ENCODE measurements around the gene GLOD4. TPM values are rescaled to one million over a fixed set of nuclear protein-coding genes. Genes with fewer than 3 reads are reported as not detected.

GLOD4 gene
- total RNA-seq, 2 experiments from 2014 or later: 57.6 to 71.6 TPM

DNA sequence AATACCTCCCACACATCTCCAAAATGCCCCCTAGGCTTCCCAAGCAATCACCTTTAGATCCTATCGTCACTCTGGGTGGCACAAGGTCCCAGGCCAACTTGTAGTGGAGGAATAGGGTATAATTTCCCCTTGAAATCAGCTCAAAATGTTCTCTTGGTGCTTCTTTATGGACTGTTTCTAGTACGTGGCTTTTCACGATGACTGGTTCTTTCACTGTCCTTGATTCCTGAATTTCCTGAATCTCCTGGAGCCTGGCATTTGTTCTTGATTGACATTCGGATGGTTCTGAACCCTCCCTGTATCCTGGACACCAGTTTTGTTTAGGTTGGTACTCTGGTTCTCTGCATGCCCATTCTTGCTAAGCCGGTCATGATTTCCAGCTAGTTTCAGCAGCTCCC lies 60.5 kb downstream of the GLOD4 start:
- ChIA-PET POLR2A (no interaction called here), CTCF (no interaction called here)
- Mint-ChIP-seq H3K4me3 (no peak overlapping the region), H3K27ac (no peak overlapping the region), H3K36me3 (ENCODE audit: low read depth) (no peaks in the 10 kb centered on the region), H3K9me3 (no peaks in the 10 kb centered on the region), H3K27me3 (no peaks in the 10 kb centered on the region), H3K4me1 (peaks cover 3% of the 10 kb centered on the region)
- DNase-seq: no peak

DNA sequence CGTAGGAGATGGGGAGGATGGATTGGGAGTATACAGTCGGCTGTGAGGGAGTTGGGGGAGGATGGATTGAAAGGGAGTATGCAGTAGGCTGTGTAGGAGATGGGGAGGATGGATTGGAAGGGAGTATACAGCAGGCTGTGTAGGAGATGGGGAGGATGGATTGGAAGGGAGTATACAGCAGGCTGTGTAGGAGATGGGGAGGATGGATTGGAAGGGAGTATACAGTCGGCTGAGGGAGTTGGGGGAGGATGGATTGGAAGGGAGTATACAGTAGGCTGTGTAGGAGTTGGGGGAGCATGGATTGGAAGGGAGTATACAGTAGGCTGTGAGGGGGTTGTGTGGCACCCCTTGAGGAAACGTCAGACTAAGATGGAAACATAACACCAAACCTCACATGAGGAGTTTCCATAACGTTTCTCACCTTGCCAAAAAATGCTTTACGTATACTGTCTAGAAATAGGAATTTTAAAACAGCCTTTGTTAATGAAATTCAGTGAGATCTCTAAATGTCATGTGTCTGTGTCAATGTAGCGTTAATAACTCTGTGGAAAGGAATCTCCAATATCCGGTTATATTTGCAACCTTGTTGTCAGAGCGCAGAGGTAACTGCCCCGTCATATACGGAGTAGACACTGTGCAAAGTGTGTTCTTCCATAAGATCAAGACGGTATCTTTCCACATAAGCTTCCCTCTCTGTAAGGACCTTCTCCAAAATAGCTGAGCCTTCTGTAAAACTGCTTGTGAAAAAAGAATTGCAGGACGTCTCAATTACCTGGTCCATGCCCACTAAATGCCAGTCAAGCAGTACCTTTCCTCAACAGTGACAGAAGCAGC lies 61.2 kb downstream of the GLOD4 start:
- peaks cover 3% of the 10 kb centered on the region for H3K4me1 Mint-ChIP-seq
- H3K36me3 Mint-ChIP-seq (ENCODE audit: low read depth): no peaks in the 10 kb centered on the region
- H3K27ac Mint-ChIP-seq: no peak overlapping the region
- H3K9me3 Mint-ChIP-seq: no peaks in the 10 kb centered on the region
- no peak for DNase-seq
- no peaks in the 10 kb centered on the region for H3K27me3 Mint-ChIP-seq
- H3K4me3 Mint-ChIP-seq: no peak overlapping the region
- ChIA-PET CTCF (no interaction called here), POLR2A (no interaction called here)

DNA sequence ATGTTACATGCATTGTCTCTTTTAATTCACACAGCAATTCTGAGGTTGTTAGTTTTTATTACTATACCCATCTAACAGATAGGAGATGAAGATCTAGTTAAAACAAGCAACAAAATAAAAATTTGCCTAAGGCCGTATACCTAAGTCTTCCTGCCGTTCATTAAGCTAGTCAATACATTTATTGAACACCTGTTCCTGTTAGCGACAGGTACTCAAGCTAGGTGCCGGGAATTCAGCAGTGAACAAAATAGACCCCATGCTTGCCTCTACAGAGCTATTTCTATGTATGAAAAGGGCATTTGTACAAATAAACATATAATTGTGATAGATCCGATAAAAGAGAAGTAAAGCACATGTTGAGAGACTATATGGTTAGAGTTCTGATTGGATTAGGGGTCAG lies 64.0 kb downstream of the GLOD4 start:
- H3K4me3 Mint-ChIP-seq: no peak overlapping the region
- H3K9me3 Mint-ChIP-seq: no peaks in the 10 kb centered on the region
- peaks cover 2% of the 10 kb centered on the region for H3K36me3 Mint-ChIP-seq (ENCODE audit: low read depth)
- DNase-seq: no peak
- H3K4me1 Mint-ChIP-seq: peaks cover 14% of the 10 kb centered on the region
- ChIA-PET POLR2A (no interaction called here), CTCF (interaction anchor here (1.3 to 1.9 kb wide), 2 partner anchors 11 to 306 kb away, joined by 3 to 5 read pairs; no protein-coding TSS in a partner anchor)
- H3K27me3 Mint-ChIP-seq: no peaks in the 10 kb centered on the region
- H3K27ac Mint-ChIP-seq: no peak overlapping the region

Other genes with a start within 250 kb of the GLOD4 start
- 10 to 100 TPM; 65.1 to 75.7 TPM for gene VPS53, start 67.4 kb downstream of the GLOD4 start, total RNA-seq
- 1 to 10 TPM; 5.6 to 5.8 TPM for gene TLCD3A, start 49.7 kb downstream of the GLOD4 start, total RNA-seq
- 10 to 100 TPM; 29.1 to 35.7 TPM for gene GEMIN4, start 30.0 kb downstream of the GLOD4 start, total RNA-seq
- gene MRM3, start 73 bp upstream of the GLOD4 start, total RNA-seq: 10 to 100 TPM; 16.9 to 19.6 TPM
- under 1 TPM; 0.22 to 0.65 TPM for gene NXN, start 197.5 kb upstream of the GLOD4 start, total RNA-seq
- 1 to 10 TPM; 8.4 to 9.2 TPM for gene TIMM22, start 214.8 kb upstream of the GLOD4 start, total RNA-seq

All from activated CD4-positive, alpha-beta T cell treated with anti-CD3 and anti-CD28 coated beads, Interleukin-2, amount 10 ng/mL, durations not matched to agents 7 days and 5 days (primary cell).